ENCODE data around the gene SSC5D.

The SSC5D gene

DNA sequence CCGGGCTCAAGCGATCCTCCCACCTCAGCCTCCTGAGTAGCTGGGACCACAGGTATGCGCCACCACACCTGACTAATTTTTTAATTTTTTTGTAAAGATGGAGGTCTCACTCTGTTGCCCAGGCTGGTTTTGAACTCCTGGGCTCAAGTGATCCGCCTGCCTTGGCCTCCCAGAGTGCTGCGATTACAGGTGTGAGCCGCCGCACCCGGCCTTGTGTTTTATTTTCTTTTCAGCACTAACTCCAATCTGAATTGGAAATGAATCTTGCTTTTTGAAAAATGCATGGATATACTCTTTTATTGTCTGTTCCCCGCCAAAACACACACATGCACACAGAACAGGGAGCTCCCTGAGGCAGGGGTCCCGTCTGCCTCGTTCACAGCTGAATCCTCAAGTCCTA, 25.5 kb upstream of the SSC5D start (continued):
- TF ChIP-seq, protein P1, sequence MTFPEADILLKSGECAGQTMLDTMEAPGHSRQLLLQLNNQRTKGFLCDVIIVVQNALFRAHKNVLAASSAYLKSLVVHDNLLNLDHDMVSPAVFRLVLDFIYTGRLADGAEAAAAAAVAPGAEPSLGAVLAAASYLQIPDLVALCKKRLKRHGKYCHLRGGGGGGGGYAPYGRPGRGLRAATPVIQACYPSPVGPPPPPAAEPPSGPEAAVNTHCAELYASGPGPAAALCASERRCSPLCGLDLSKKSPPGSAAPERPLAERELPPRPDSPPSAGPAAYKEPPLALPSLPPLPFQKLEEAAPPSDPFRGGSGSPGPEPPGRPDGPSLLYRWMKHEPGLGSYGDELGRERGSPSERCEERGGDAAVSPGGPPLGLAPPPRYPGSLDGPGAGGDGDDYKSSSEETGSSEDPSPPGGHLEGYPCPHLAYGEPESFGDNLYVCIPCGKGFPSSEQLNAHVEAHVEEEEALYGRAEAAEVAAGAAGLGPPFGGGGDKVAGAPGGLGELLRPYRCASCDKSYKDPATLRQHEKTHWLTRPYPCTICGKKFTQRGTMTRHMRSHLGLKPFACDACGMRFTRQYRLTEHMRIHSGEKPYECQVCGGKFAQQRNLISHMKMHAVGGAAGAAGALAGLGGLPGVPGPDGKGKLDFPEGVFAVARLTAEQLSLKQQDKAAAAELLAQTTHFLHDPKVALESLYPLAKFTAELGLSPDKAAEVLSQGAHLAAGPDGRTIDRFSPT (tag by site-specific recombination; IDR thresholded peaks at IDR 0.05) = no peak
- TF ChIP-seq ZNF132 (tag by site-specific recombination; IDR thresholded peaks at IDR 0.05; ENCODE audit: borderline replicate concordance) = no peak

DNA sequence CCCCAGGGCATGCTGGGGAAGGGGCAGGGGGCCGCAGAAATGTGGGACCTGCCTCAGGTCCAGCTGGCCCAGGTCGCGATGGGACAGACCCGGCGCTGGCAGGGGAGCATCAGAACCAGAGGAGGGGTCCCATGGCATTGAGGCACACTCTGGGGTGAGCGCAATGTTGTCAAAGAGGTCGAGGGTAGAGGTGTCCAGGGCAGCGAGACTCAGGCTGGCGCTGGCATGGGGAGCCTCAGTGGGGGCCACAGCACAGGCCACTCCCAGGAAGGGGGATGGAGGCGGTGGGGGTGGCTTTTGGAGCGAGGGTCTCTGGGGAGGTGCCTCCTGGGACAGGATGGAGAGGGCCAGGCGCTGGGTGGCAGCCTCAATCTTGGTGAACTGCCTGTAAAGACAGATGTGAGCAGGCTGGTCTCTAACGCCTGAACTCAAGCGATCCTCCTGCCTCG, 24.6 kb upstream of the SSC5D start:
- Histone ChIP-seq H3K4me1 (ENCODE audit: control insufficient read depth, insufficient read depth, low read length) (peaks cover 12% of the 10 kb centered on the region), H3K27ac (ENCODE audit: extremely low read depth, low read depth, low read length) (no peak overlapping the region), H3K36me3 (ENCODE audit: control insufficient read depth in 2 of 2, insufficient read depth in 1 of 2, low read length in 2 of 2) (no peaks in the 10 kb centered on the region), H3K4me3 (ENCODE audit: low read depth, low read length) (no peak overlapping the region), H3K9me3 (ENCODE audit: control insufficient read depth, insufficient read depth, low read depth, low read length) (no peaks in the 10 kb centered on the region)
- no peak for TF ChIP-seq ZNF501 (tag by site-specific recombination; IDR thresholded peaks at IDR 0.05)
- CTCF ChIA-PET = no interaction called here
- POLR2A ChIA-PET = interaction anchor here (1.2 kb wide), 1 partner anchor 13 kb away, joined by 5 read pairs; the partner anchor contains the start of gene ZNF628

DNA sequence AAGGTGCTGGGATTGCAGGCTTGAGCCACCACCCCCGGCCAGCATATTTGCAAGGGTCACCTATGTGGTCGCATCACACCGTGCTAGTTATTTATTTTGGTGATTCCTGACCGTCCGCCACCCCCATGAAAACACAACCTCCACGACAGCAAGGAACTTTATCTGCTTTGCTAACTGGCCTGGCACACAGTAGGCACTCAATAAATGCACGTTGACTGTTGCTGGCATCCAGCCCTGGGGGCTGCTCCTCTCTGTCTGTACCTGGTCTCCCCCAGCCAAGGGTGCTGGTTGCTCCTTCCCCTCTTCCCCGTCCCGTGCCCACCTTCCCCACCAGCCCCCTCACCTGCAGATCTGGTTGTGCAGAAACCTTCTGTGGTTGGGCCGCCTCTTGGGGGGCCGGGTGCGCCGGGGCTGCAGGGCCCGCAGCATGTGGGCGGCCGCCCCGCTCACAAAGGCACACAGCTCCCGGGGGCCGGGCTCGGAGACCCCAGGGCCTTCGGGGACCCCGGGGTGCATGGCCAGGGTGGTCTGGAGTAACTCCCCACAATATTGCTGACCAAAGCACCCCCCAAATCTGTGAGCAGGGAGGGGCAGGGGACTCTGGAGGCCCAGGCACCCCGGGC, 24.1 kb upstream of the SSC5D start:
- H3K4me3 ChIP-seq (ENCODE audit: low read depth, low read length) = no peak overlapping the region
- no peaks in the 10 kb centered on the region for H3K9me3 ChIP-seq (ENCODE audit: control insufficient read depth, insufficient read depth, low read depth, low read length)
- CTCF ChIA-PET = no interaction called here
- TF ChIP-seq ZNF404 (tag by site-specific recombination; IDR thresholded peaks at IDR 0.05) (no peak), HOXC10 (CRISPR knock-in tag; IDR thresholded peaks at IDR 0.05) (no peak), ZBTB20 (tag by site-specific recombination; IDR thresholded peaks at IDR 0.05) (no peak), TRIM28 (IDR thresholded peaks at IDR 0.05; ENCODE audit: borderline replicate concordance, low read length) (no peak), ZNF600 (tag by site-specific recombination; IDR thresholded peaks at IDR 0.05) (no peak), BCL11A (tag by site-specific recombination; IDR thresholded peaks at IDR 0.05; ENCODE audit: low read depth) (no peak), OVOL3 (tag by site-specific recombination; IDR thresholded peaks at IDR 0.05) (no peak), ZNF670 (tag by site-specific recombination; IDR thresholded peaks at IDR 0.05; ENCODE audit: low read depth) (no peak), ZNF121 (tag by site-specific recombination; IDR thresholded peaks at IDR 0.05) (no peak), ZNF341 (tag by site-specific recombination; IDR thresholded peaks at IDR 0.05; ENCODE audit: low read depth) (no peak)
- TF ChIP-seq, protein P2, sequence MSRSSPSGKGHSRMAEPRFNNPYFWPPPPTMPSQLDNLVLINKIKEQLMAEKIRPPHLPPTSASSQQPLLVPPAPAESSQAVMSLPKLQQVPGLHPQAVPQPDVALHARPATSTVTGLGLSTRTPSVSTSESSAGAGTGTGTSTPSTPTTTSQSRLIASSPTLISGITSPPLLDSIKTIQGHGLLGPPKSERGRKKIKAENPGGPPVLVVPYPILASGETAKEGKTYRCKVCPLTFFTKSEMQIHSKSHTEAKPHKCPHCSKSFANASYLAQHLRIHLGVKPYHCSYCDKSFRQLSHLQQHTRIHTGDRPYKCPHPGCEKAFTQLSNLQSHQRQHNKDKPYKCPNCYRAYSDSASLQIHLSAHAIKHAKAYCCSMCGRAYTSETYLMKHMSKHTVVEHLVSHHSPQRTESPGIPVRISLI (tag by site-specific recombination; IDR thresholded peaks at IDR 0.05) = no peak
- TF ChIP-seq, protein P3, sequence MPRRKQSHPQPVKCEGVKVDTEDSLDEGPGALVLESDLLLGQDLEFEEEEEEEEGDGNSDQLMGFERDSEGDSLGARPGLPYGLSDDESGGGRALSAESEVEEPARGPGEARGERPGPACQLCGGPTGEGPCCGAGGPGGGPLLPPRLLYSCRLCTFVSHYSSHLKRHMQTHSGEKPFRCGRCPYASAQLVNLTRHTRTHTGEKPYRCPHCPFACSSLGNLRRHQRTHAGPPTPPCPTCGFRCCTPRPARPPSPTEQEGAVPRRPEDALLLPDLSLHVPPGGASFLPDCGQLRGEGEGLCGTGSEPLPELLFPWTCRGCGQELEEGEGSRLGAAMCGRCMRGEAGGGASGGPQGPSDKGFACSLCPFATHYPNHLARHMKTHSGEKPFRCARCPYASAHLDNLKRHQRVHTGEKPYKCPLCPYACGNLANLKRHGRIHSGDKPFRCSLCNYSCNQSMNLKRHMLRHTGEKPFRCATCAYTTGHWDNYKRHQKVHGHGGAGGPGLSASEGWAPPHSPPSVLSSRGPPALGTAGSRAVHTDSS (tag by site-specific recombination; IDR thresholded peaks at IDR 0.05) = no peak
- TF ChIP-seq, protein P4, sequence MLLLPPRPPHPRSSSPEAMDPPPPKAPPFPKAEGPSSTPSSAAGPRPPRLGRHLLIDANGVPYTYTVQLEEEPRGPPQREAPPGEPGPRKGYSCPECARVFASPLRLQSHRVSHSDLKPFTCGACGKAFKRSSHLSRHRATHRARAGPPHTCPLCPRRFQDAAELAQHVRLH (tag by site-specific recombination; IDR thresholded peaks at IDR 0.05) = no peak
- TF ChIP-seq, protein P5, sequence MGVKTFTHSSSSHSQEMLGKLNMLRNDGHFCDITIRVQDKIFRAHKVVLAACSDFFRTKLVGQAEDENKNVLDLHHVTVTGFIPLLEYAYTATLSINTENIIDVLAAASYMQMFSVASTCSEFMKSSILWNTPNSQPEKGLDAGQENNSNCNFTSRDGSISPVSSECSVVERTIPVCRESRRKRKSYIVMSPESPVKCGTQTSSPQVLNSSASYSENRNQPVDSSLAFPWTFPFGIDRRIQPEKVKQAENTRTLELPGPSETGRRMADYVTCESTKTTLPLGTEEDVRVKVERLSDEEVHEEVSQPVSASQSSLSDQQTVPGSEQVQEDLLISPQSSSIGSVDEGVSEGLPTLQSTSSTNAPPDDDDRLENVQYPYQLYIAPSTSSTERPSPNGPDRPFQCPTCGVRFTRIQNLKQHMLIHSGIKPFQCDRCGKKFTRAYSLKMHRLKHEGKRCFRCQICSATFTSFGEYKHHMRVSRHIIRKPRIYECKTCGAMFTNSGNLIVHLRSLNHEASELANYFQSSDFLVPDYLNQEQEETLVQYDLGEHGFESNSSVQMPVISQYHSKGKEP (tag by site-specific recombination; IDR thresholded peaks at IDR 0.05) = no peak
- TF ChIP-seq, protein P6, sequence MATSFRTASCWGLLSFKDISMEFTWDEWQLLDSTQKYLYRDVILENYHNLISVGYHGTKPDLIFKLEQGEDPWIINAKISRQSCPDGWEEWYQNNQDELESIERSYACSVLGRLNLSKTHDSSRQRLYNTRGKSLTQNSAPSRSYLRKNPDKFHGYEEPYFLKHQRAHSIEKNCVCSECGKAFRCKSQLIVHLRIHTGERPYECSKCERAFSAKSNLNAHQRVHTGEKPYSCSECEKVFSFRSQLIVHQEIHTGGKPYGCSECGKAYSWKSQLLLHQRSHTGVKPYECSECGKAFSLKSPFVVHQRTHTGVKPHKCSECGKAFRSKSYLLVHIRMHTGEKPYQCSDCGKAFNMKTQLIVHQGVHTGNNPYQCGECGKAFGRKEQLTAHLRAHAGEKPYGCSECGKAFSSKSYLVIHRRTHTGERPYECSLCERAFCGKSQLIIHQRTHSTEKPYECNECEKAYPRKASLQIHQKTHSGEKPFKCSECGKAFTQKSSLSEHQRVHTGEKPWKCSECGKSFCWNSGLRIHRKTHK (tag by site-specific recombination; IDR thresholded peaks at IDR 0.05) = no peak
- TF ChIP-seq, protein P7, sequence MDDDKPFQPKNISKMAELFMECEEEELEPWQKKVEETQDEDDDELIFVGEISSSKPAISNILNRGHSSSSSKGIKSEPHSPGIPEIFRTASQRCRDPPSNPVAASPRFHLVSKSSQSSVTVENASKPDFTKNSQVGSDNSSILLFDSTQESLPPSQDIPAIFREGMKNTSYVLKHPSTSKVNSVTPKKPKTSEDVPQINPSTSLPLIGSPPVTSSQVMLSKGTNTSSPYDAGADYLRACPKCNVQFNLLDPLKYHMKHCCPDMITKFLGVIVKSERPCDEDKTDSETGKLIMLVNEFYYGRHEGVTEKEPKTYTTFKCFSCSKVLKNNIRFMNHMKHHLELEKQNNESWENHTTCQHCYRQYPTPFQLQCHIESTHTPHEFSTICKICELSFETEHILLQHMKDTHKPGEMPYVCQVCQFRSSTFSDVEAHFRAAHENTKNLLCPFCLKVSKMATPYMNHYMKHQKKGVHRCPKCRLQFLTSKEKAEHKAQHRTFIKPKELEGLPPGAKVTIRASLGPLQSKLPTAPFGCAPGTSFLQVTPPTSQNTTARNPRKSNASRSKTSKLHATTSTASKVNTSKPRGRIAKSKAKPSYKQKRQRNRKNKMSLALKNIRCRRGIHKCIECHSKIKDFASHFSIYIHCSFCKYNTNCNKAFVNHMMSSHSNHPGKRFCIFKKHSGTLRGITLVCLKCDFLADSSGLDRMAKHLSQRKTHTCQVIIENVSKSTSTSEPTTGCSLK (tag by site-specific recombination; IDR thresholded peaks at IDR 0.05) = no peak
- TF ChIP-seq, protein P8, sequence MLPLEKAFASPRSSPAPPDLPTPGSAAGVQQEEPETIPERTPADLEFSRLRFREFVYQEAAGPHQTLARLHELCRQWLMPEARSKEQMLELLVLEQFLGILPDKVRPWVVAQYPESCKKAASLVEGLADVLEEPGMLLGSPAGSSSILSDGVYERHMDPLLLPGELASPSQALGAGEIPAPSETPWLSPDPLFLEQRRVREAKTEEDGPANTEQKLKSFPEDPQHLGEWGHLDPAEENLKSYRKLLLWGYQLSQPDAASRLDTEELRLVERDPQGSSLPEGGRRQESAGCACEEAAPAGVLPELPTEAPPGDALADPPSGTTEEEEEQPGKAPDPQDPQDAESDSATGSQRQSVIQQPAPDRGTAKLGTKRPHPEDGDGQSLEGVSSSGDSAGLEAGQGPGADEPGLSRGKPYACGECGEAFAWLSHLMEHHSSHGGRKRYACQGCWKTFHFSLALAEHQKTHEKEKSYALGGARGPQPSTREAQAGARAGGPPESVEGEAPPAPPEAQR (tag by site-specific recombination; IDR thresholded peaks at IDR 0.05) = no peak
- H3K4me1 ChIP-seq (ENCODE audit: control insufficient read depth, insufficient read depth, low read length) = peaks cover 12% of the 10 kb centered on the region
- no peaks in the 10 kb centered on the region for H3K36me3 ChIP-seq (ENCODE audit: control insufficient read depth in 2 of 2, insufficient read depth in 1 of 2, low read length in 2 of 2)
- H3K27ac ChIP-seq (ENCODE audit: extremely low read depth, low read depth, low read length) = no peak overlapping the region
- POLR2A ChIA-PET = no interaction called here
